HG03575 (cell line): Measurements from ENCODE around the gene FARSA.
"Not testable (repeated sequence)": the region's sequence is repeated elsewhere in the genome, so short reads cannot be mapped to it uniquely, and the experiment has no call there.

Experiments used
- ATAC-seq: cut with Tn5 transposase; IDR thresholded peaks from one replicate; pipeline ENCODE4 v1.9.1; 2021; ENCODE audit not compliant: unreplicated experiment, insufficient number of reproducible peaks, low FRiP score; ENCODE audit errors: extremely low read depth

The FARSA gene

DNA sequence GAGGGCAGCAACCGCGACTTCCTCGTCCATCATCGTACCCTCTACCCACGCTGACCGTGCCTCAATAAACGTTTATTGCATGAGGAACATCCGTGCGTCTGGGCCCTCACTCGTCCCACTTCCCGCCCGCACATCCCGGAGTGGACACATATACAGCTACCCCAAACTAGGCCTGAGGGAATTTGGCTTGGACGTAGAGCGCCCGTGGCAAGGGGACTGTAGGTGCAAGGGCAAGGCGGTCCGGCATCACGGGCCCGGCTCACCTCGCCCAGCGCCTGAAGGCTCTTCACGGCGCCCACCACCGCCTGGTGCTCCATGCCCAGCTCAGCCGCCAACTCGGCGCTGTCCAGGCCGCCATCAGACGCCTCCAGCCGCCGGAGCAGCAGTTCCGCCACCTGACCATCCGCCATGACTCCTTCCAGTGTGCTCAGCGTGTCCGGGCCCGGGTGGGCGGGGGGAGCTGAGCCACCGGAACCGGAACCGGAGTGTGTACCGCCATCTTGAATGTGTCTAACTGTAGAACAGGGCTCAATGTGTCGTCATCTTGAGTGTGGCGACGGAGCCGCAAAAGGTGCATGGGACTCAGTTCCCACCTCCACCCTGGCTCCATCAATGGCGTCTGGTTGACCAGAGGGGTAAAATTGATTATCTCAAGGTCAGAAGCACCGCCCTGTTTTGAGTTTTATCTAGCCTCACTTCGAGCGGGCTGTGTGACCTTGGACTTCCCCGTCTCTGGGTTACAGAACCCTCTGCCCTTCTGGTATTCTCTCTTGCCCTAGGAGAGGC is at the start of gene FARSA:
Gene FARSA, minus strand, starts transcription at position 425 of the 786 bp plus-strand sequence. Its CDS starts 15 bp downstream, at position 410.
- ATAC-seq, result no peak

DNA sequence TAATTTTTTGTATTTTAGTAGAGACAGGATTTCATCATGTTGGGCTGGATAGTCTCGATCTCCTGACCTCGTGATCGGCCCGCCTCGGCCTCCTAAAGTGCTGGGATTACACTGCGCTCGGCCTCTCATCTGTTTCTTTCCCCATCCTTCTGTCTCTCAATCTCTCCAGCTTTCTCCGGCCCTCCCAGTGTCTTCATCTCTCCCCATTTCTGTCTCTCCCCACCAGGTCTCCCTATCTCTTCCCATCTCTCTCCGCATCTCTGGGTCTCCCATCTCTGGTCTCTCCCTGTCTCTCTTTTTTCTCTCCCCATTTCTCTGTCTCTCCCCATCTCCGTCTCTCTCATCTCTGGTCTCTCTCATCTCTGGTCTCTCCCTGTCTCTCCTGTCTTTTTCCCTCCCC is 49.6 kb upstream of the FARSA start:
- ATAC-seq, result no peak

- ATAC-seq, result no peak
These were observed 49.1 kb upstream of the FARSA start for GRCh38 chr19:12982648-12983047.

- ATAC-seq, result no peak
These were observed 46.5 kb upstream of the FARSA start for GRCh38 chr19:12979974-12980373.

DNA sequence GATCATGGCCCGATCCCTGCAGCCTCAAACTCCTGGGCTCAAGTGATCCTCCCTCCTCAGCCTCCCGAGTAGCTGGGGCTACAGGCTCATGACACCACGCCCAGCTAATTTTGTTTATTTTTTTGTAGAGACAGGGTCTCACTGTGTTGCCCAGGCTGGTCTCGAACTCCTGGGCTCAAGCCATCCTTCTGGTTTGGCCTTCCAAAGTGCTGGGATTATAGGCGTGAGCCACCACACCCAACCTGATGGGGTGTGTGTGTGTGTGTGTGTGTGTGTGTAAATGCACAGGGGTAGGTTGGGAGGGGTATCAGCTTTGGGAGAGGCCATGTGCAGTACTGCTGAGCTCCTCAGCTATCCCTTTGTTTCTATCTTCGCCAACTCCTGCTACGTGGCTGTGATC is 42.6 kb upstream of the FARSA start:
- ATAC-seq, result not testable (repeated sequence)

DNA sequence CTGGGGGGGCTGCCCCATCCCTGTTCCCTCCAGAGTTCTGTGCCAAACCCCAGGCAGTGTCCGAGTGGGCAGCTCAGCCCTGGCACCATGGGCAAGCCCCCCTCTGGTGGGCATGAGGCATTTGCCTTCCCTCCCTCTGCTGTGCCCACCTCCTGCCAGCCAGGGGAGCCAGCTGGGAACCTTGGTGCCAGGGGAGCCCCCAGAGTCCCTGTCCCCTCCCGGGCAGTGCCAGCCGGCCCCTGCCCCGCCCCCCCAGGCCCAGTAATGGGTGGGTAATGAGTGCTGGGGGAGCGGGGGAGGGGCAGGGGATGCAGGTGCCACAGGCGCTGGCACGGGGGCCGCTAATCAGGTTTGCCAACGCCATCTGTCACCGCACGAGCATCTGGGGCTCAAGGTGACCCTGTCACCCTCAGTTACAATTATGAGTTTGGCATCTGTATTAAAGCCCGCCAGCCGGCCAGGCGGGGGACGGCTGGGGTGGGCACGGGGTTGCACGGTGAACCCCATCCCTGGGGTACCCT is 41.8 kb upstream of the FARSA start:
- no peak for ATAC-seq

- ATAC-seq, result no peak
These were observed 41.0 kb upstream of the FARSA start for GRCh38 chr19:12974301-12975220.

GRCh38 chr19:12973236-12973635 is 39.7 kb upstream of the FARSA start:
- ATAC-seq, result no peak

DNA sequence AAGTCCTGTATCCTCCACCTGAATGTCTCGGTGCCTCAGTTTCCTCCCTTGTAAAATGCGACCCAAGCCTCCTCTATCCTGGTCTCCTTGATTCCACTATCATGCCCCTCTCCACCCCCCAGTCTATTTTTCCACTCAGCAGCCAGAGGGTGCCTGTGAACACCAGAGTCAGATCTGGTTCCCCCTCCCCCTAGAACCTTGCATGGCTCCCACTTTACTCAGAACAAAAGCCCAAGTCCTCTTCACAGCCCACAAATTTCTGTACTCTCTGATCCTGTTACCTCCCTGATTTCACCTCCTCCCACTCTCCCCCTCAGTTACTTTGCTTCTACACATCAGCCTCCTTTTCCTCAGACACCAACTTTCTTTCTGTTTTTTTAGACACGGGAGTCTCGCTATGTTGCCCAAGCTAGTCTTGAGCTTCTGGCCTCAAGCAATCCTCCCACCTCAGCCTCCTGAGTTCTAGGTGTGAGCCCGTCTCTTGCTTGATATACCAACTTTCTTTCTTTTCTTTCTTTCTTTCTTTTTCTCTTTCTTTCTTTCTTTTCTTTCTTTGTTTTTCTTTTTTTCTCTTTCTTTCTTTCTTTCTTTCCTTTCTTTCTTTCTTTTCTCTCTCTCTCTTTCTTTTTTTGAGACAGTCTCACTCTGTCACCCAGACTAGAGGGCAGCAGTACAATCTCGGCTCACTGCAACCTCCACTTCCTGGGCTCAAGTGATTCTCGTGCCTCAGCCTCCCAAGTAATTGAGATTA is 36.7 kb upstream of the FARSA start:
- ATAC-seq, result no peak

- no peak for ATAC-seq
These were observed 35.9 kb upstream of the FARSA start, which contains the start of gene DAND5 for GRCh38 chr19:12969292-12969988. Gene DAND5 (plus strand): TSS chr19:12969576. CDS start chr19:12969661, 85 bp downstream.

- no peak for ATAC-seq
These were observed 34.4 kb upstream of the FARSA start for GRCh38 chr19:12967907-12968306.

DNA sequence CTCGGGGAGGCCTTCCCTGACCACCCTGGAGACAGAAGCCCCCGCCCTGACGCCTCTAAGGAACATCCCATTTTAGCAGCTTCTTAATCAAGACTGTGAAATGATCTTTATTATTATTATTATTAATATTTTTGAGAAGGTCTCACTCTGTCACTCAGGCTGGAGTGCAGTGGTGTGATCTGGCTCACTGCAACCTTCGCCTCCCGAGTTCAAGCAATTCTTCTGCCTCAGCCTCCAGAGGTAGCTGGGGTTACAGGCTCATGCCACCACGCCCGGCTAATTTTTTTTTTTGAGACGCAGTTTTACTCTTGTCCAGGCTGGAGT is 32.3 kb upstream of the FARSA start:
- ATAC-seq, result no peak

DNA sequence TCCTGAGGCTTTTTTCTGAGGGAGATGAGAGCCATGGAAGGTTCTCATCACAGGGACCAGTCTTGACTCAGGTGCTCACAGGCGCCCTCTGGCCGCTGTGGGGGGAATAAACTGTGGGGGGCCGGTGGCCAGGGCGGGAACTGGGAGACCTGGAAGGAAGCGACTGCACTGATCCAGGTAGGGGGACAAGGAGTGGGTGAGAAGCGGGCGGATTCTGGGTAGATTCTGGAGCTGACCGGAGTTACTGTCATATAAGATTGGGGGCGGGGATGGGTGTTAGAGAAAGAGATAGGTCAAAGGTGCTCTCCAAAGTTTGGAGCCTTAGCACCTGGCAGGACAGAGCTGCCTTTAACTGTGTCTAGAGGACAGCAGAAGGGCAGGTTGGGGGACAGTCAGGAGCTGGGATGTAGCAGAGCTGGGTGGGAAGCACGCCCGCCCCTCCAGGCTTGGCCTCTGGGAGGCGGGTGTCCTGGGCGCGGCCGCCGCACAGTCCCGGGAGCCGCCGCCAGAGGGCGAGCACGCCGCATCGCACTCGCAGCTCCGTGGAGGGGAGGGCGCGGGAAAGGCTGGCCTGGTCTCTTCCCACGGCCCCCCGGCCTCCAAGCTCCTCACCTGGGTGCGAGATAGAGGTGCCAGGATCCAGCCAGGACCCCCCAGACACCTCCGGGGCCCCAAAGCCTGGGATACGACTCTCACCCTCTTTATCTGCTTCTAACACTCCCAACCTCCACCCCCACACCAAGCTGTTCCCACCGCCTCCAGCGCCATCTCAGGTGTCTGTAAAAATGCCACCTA is 31.7 kb upstream of the FARSA start:
- ATAC-seq, result no peak

GRCh38 chr19:12959481-12959880 is 26.0 kb upstream of the FARSA start:
- no peak for ATAC-seq

DNA sequence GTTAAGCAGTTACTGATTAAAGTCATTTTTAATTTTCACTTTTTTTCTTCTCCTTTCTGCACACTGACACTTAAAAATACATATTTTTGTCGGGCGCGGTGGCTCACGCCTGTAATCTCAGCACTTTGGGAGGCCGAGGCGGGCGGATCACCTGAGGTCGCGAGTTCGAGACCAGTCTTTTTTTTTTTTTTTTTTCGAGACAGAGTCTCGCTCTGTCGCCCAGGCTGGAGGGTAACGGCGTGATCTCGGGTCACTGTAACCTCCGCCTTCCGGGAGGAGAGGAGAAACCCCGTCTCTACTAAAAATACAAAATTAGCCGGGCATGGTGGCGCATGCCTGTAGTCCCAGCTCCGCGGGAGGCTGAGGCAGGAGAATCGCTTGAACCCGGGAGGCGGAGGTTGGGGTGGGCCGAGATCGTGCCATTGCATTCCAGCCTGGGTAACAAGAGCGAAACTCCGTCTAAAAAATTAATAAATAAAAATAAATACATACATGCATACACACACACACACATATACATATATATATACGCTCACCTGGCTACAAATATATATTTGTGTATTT is 24.0 kb upstream of the FARSA start:
- ATAC-seq, result not testable (repeated sequence)

GRCh38 chr19:12956446-12957388 is 23.2 kb upstream of the FARSA start, which contains the start of gene GADD45GIP1:
Gene GADD45GIP1 (minus strand): TSS chr19:12957223. CDS start chr19:12957212, 11 bp downstream.
- ATAC-seq, result no peak
